ENCODE data around the gene PLEKHA8.
A peak's percentile ranks its signal among the peaks of the same experiment; 100 is the strongest.

PLEKHA8 gene, protein sequence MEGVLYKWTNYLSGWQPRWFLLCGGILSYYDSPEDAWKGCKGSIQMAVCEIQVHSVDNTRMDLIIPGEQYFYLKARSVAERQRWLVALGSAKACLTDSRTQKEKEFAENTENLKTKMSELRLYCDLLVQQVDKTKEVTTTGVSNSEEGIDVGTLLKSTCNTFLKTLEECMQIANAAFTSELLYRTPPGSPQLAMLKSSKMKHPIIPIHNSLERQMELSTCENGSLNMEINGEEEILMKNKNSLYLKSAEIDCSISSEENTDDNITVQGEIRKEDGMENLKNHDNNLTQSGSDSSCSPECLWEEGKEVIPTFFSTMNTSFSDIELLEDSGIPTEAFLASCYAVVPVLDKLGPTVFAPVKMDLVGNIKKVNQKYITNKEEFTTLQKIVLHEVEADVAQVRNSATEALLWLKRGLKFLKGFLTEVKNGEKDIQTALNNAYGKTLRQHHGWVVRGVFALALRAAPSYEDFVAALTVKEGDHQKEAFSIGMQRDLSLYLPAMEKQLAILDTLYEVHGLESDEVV

GRCh38 chr7:30028216-30028748 is at the start of gene PLEKHA8:
Gene PLEKHA8 (plus strand): TSS chr7:30028412. CDS start chr7:30028763, 351 bp downstream.
- DNase-seq (ENCODE audit: low read depth, low spot score), result peak; percentile 50

GRCh38 chr7:29980151-29980550 is 48.1 kb upstream of the PLEKHA8 start:
- DNase-seq (ENCODE audit: low read depth, low spot score), result no peak
- no peak overlapping the region for H3K27ac ChIP-seq

More at GRCh38 chr7:30028216-30028748, at the start of gene PLEKHA8:
- H3K27ac ChIP-seq, result peak within 1 kb of the TSS; percentile 94

GRCh38 chr7:29987083-29987482 is 41.1 kb upstream of the PLEKHA8 start:
- DNase-seq (ENCODE audit: low read depth, low spot score), result no peak
- peak overlapping the region; percentile 97 for H3K27ac ChIP-seq

GRCh38 chr7:29987811-29988317 is 40.3 kb upstream of the PLEKHA8 start:
- peak; percentile 27 for DNase-seq (ENCODE audit: low read depth, low spot score)
- peak overlapping the region; percentile 97 for H3K27ac ChIP-seq

DNA sequence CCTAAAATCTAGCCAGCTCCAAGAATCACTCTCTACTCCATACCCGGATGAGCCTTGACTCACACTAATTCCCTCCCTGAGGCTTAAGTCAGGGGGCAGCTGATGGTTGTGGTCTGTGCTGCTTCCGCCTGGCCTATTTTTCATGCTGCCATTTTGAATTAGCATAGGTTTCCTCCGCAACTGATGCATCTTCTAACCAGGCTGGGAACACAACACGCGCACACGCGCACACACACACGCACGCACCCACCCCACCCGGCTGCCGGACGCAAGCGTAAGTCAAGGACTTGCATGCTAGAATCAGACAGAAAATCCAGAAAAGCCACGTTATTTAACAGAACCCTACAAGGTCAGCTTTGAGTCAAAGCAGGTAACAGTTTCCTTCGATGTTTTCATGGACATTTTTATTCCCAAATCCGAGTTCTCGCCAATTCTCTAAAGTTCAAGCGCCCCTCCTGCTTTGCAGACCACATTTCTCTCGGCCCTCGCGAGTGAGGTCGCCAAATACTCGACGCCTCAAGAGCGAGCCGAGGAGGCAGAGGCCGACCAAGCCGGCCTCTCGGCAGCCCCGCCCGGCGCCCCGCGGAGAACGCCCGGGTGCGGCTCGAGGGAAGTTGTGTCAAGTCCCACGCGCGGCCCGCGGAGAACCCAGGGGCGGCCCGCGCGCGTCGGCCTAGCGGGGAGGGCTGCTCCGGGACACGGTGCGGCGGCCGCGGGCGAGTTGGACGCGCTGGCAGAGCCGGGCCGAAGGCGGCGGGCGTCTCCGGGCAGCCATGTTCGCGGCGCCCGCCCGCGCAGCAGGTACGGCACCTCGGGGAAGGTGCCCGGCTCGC is 39.6 kb upstream of the PLEKHA8 start:
- DNase-seq (ENCODE audit: low read depth, low spot score), result no peak

DNA sequence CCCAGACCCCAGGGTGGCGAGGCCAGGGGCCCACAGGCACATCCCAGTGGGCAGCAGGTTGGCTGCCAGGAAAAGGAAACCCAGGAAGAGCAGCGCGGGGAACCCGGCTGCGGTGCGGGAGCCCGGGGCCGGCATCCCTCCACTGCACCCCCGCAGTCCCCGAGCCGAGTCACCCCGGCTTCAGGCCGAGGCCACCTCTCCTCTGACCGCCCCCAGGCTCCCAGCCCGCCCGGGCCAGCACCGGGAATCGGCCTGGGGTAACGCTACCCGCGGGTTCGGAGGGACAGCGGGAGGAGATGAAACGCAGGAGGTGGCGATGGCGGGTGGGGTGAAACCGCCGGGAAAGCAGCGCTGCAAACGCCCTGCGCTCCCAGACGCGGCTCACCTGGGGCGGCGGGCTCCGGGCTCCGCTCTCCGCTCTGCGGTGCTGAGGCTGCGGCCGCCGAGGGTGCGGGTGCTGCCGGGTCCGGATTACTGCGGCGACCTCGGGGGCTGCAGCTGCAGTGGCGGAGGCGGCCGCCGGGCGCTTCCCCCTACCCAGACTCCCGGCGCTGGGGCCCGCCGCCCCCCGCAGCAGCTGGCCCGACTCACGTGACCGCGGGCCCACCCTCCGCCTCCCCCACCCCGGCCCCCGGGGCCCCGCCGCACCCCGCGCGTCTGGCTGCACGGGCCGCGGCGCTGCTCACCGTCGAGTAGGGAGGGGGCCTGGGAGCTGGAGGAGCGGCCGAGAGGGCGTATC is 38.8 kb upstream of the PLEKHA8 start, which contains the start of gene SCRN1:
TSS of gene SCRN1 (minus strand) at position 545 of the 739 bp plus-strand sequence. CDS start 20,734 bp downstream, outside the sequence.
- peak within 1 kb of the TSS; percentile 97 for H3K27ac ChIP-seq
- DNase-seq (ENCODE audit: low read depth, low spot score), result no peak

More for the DNA sequence above, 39.6 kb upstream of the PLEKHA8 start:
- H3K27ac ChIP-seq, result peak overlapping the region; percentile 97

DNA sequence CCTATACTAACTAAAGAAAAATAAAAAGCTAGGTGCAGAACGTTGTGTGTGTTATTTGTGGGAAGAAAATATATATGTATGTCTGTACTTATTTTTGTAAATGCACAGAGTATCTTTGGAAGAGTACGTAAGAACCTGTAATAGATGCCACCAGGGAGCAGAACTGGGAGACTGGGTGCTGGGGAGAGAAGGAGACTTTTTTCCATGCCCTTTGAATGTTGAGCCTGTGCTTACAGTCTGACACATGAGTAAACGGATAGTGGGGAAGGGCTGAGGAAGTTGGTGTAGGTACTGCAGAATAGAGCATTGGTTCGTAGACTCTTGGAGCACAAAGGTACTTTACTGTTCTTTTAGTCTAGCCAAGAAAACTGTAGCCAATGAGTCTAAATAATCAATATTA is 37.3 kb upstream of the PLEKHA8 start:
- DNase-seq (ENCODE audit: low read depth, low spot score), result no peak

GRCh38 chr7:29991937-29992336 is 36.3 kb upstream of the PLEKHA8 start:
- no peak overlapping the region for H3K27ac ChIP-seq
- DNase-seq (ENCODE audit: low read depth, low spot score), result no peak

More for the DNA sequence above, 37.3 kb upstream of the PLEKHA8 start:
- H3K27ac ChIP-seq, result no peak overlapping the region

DNA sequence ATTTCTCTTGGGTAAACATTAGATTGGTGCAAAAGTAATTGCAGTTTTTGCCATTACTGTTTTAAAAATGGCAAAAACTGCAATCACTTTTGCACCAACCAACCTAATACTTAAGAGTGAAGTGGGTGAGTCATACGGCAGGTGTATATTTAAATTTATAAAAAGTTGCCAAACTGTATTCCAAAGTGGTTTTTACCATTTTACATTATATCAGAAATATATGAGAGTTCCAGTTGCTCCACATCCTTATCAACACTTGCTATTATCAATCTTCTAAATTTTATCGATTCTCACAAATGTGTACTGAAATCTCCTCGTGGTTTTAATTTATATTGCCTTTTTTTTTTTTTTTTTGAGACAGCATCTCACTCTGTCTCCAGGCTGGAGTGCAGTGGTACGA is 35.1 kb upstream of the PLEKHA8 start:
- no peak overlapping the region for H3K27ac ChIP-seq
- no peak for DNase-seq (ENCODE audit: low read depth, low spot score)

- H3K27ac ChIP-seq, result no peak overlapping the region
- DNase-seq (ENCODE audit: low read depth, low spot score), result no peak
Observed at GRCh38 chr7:29995652-29996051, 32.6 kb upstream of the PLEKHA8 start.

- no peak for DNase-seq (ENCODE audit: low read depth, low spot score)
- no peak overlapping the region for H3K27ac ChIP-seq
Observed at GRCh38 chr7:29996321-29996720, 31.9 kb upstream of the PLEKHA8 start.

- no peak overlapping the region for H3K27ac ChIP-seq
- DNase-seq (ENCODE audit: low read depth, low spot score), result no peak
Observed at GRCh38 chr7:29998489-29998888, 29.7 kb upstream of the PLEKHA8 start.

DNA sequence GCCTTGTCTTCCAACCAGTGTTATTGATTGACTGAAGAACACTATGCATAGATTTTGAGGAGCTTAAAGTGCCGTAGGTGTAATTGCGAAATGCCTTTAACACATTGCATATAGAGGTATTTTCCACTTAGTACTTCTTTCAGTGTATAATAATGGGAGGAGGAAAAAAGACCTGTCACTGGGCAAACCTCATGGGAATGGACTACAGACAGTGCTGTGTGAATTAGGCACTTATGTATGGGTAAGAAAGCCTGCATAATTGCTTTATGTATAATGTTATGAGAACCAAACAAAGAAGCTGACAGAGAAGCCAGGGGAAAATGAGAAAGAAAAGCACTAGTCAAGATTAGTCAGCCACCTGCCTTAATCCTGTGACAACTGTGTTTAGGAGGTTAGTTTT is 26.2 kb upstream of the PLEKHA8 start:
- DNase-seq (ENCODE audit: low read depth, low spot score), result no peak
- H3K27ac ChIP-seq, result no peak overlapping the region

- DNase-seq (ENCODE audit: low read depth, low spot score), result no peak
- H3K27ac ChIP-seq, result no peak overlapping the region
Observed at GRCh38 chr7:30003098-30003497, 25.1 kb upstream of the PLEKHA8 start.

GRCh38 chr7:30005464-30005863 is 22.7 kb upstream of the PLEKHA8 start:
- H3K27ac ChIP-seq, result no peak overlapping the region
- no peak for DNase-seq (ENCODE audit: low read depth, low spot score)

- DNase-seq (ENCODE audit: low read depth, low spot score), result no peak
Observed at GRCh38 chr7:30010021-30010420, 18.2 kb upstream of the PLEKHA8 start.

DNA sequence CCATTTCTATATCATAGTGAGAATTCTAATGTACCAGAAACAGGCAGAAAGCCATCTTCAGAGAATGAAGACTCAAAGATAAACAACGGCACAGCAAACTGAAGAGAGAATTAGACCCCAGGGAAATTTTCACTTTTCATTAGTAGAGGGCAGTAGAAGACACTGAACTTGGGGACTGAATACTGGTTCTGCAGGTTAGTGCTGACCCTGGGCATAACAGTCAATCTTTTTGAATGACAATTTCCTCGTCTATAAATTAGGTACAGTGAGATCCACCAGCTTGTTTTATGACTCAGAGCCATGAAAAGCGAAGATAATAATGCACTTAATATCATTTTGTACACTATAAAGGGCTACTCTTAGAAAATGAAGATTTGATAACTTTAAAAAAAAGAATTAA is 15.5 kb upstream of the PLEKHA8 start:
- DNase-seq (ENCODE audit: low read depth, low spot score), result no peak
- no peak overlapping the region for H3K27ac ChIP-seq

More at GRCh38 chr7:30010021-30010420, 18.2 kb upstream of the PLEKHA8 start:
- no peak overlapping the region for H3K27ac ChIP-seq

DNA sequence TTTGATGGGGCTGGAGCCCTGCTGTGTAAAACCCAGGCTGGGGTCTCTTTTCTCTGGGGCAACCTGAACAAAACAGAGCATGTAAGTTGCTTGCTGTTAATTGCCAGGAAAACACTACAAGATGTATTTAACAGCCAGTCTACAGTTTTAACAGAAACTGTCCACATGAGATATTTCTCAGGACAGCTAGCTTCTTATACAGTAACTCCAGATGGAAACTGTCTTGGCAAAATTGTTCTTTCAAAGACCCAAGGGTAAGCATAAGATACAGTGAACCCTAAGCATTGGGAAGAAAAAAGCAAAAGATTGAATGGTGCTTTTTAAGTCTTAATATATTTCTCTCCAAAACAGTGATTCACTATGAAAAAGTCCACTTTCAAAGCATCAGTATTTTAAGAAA is 9.8 kb upstream of the PLEKHA8 start:
- H3K27ac ChIP-seq, result no peak overlapping the region
- DNase-seq (ENCODE audit: low read depth, low spot score), result no peak

DNA sequence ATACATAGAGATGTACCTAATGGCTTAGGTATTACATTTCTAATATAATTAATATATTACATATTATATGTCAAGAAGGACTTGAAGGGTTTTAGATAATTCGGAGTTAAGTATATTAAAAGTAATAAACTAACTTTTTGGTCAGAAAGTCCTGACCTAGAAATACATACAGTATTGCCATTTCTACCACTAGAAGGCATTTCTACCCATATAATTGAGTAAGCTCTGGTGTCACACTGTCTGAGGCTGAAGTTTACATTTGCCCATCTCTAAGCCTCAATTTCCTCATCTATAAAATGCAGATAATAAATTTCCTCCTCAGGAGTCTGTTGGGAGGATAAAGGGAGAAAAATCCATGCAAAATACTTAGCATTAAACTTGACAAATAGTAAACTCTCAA is 8.8 kb upstream of the PLEKHA8 start:
- DNase-seq (ENCODE audit: low read depth, low spot score), result no peak
- no peak overlapping the region for H3K27ac ChIP-seq

DNA sequence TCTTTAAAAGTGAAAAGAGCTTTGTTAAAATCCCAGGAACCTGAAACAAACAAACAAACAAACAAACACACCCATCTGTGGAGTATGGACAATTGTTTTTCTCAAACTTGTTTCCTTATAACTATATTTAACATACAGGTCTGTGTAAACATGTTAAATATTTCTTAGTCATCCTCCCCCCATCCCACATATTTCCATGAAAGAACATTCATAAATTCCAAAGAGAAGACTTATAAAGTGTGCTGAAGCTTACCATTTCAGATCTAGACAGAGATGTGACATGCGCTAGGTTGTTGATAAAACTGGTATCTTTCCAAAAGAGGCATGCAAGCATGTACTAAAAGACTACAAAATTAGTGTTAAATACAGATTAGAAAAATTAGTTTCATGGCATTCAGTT is 8.3 kb upstream of the PLEKHA8 start:
- no peak overlapping the region for H3K27ac ChIP-seq
- DNase-seq (ENCODE audit: low read depth, low spot score), result no peak
